NCI-H2107 (cell line): ENCODE data around the gene SDC4.
"Not testable (repeated sequence)": the region's sequence is repeated elsewhere in the genome, so short reads cannot be mapped to it uniquely, and the experiment has no call there.

ENCODE experiments used
- DNase-seq: peaks from one replicate; lab custom pipeline; 2025; lab: John Stamatoyannopoulos, UW

Gene SDC4

DNA sequence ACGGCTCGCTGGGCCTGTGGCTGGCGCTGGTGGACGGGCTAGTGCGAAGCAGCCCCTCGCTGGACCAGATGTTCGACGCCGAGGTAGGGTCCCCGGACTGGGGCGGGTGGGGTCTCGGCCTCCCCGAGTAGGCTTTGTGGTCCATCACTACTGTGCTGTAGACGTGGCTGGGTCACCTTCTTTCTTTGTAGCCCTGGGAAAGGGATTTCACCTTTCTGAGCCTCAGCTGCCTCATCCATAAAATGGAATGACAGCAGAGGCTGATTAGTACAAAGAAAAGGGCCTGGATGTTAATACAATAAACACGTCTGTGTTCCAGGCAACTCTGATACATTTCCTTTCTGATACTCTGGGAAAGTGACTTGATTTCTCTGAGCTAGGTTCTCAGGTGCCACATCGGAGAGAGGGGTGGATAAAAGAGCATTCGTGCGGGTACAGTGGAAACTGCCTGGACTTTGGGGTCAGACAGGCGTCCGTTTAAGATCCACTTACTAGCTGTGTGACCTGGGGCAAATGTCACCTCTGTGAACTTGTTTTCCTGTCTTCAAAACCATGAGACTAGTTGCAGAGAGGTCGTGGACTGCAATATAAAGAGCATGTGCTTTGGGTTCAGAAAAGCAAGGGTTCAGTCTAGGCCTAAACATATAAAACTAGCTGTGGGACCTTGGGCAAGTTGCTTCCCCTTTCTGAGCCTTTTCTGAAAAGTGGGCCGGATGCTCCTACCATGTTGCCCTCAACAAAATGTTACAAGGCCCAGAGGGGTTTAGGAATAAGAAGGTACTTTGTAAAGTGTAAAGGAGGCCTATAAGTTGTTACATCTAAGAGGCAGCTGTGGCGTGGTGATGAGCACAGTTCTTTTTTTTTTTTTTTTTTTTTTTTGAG lies 15.6 kb upstream of the SDC4 start:
- no peak for DNase-seq

DNA sequence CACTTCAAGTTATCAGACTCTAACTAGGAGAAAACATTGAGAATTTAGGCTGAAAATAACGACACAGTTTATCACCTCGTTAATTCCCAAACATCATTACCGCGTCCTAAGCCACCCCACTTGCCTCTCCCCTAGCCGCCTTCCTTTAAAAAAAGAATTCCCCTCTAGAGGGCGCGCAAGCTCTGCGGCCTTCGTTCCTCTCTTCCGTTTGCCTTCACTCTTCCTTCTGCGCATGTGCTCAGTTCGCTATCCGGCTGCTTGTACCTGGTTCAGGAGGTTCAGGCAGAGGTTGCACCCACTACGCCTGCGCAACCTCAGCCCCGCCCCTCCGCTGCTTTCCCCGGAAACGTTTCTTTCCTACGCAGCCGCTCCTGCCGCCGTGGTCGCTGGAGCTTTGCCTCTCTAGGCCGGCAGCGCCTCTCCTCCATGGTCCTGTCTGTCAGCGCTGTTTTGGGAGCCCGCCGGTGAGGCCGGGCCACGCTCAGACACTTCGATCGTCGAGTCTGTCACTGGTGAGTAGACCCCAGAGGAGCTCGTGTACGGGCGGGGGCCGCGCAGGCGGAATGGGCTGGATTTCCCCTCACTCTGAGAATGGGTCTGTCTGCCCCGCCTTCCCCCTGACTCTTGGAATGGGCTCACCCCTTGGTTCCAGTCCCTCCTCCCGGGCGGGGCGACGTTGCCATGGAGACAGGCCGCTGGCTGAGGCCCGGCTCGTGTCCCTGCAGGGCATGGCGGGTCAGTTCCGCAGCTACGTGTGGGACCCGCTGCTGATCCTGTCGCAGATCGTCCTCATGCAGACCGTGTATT lies 14.8 kb upstream of the SDC4 start, which contains the start of gene SYS1:
SYS1 (plus strand) TSS at position 353 of the 807 bp plus-strand sequence; CDS start at position 729, 376 bp downstream.
- DNase-seq: peak; percentile 86

DNA sequence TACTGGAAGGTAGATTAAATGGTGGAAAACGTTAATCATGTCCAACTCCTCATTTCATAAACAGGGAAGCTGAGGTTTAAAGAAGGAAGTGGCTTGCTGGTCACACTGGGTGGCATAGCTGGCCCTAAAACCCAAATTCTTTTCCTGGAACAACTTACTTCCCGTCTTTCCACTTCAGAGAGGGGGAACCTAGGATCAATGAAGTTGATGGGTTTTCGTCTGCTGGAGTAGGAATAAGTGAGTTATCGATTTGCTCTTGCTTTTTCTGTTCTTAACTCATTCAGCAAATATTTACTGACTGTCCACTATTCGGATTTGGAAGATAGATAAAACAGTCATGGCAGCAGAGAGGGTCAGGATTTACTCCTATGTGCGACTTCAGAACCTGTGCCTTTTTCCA lies 13.6 kb upstream of the SDC4 start:
- DNase-seq: no peak

- DNase-seq: no peak
Measured at GRCh38 chr20:45359406-45360148, 11.4 kb upstream of the SDC4 start.

DNA sequence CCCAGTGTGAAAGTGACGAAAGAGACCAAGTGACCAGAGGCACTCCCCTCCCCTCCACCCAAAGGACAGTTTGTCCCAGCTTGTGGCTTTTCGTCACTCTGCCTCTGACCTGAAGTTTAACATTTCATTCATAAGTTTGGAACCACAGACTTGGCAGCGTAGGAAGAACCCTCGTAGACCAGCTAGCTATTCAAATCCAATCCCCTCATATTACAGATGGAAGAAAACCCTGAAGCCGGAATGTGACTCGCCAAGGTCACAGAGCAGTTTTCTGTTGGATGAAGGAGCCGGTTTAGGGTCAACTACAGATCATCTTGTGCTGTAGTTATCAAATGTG lies 10.8 kb upstream of the SDC4 start:
- DNase-seq: no peak

DNA sequence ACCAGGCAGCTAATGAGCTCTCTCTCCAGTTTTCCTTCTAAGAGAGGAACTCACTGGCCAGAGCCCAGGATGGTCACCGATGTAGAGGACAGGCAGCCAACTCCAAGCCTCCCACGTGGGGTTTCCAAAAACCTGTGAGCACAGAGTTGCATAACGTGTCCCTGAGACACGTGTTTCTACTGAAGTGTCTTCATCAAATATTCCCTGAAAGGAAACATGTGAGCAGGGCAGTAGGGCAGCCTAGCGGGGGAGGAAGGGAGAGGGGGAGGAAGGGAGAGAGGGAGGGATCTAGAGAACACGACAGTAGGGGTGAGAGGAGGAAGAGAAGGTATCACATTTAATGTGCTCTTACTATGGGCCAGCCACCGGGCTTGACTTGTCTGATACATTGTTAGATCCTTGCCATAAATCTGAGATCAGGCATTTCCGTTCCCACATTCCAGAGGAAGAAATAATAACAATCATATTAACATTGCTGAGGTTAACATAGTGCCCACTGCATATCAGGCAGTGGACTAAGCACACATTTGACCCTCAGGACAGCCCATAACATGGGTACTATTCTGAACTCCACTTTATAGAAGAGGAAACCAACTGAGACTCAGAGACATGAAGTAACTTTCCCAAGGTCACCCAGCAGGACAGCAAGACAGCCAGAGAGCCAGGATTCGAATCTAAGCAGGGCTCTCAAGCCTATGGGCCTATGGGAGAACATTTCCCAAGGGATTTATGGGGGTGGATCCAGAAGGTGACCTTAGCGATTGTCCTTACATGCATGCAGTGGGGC lies 10.3 kb upstream of the SDC4 start:
- no peak for DNase-seq

GRCh38 chr20:45355209-45356084 lies 7.2 kb upstream of the SDC4 start:
- DNase-seq: no peak

- no peak for DNase-seq
Measured at GRCh38 chr20:45354423-45355208, 6.4 kb upstream of the SDC4 start.

GRCh38 chr20:45353746-45354145 lies 5.5 kb upstream of the SDC4 start:
- no peak for DNase-seq

DNA sequence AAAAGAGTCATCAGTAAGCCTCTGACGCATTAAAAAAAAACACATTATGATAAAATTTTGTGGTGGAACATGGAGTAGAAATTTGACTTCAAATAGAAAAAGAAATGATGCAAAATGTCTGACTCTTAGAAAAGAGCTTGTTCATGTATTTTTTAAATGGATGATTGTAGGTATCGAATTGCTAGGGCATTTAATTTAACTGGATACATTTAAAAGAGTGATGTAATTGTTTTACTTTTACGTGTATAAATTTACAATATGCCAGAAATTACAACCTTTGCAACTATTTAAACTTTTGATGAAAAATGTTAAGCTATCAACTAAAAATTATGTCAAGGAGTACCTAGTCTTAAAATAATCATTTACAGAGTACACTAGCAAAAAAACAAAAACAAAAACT lies 4.5 kb upstream of the SDC4 start:
- DNase-seq: no peak

- not testable (repeated sequence) for DNase-seq
Measured at GRCh38 chr20:45350795-45351194, 2.6 kb upstream of the SDC4 start.

- DNase-seq: no peak
Measured at GRCh38 chr20:45350217-45350616, 2.0 kb upstream of the SDC4 start.

GRCh38 chr20:45347297-45347935 lies 808 bp downstream of the SDC4 start:
- no peak for DNase-seq

DNA sequence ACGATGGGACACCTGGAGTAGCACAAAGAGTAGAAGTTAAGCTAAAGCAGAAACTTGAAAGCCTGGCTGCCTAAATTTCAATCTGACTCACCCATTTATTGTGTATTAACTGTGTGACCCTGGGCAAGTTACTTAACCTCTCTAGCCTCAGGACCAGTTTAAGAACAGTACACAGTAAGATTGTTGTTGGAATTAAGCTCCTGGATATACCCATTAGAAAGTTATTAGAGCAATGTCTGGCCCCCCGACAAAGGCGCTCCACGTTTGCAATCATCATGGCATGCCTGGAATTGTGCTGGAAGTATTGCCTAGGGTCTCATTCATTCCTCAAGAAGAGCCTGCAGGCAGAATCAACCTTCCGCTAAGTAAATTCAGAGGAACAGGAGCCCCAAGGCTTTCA lies 1.4 kb downstream of the SDC4 start:
- DNase-seq: no peak

GRCh38 chr20:45346291-45346718 lies 1.9 kb downstream of the SDC4 start:
- no peak for DNase-seq

GRCh38 chr20:45345104-45345936 lies 2.9 kb downstream of the SDC4 start:
- no peak for DNase-seq

DNA sequence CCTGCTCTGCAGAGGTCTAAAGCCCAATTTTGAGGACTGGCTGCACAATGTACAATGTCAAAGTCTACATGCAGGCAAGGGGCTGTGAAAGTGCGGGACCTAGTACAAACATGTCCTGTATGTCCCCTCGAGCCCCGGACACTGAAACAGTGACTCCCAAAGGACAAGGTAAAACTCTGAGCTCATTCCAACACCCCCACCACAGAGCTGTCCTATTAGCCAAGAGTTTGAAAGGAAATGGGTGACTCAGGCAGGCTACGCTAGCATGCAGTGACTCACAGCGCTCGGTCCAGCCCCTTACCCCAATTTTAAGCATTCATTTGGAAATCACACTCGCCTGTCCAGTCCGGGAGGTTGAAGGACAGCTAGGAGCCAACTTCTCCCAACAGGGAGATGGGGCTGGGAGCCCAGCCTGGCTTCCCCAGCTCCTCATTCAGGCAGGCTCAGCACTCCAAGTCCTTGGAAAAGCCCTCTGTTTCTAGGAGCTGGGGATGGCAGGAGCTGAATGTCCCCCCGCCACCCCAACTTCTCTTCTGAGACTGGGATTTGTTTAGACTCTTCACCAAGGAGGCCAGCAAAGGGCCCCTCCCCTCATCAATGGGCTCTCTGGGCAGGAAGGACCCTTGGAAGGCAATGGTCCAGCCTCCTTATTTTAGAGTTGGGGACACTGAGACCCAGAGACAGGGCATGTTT lies 3.9 kb downstream of the SDC4 start:
- DNase-seq: no peak
